HL-60/S4 (cell line): ENCODE measurements around the gene TP53TG3C.
"Not testable (repeated sequence)": the region's sequence is repeated elsewhere in the genome, so short reads cannot be mapped to it uniquely, and the experiment has no call there.

Experiments used
- in situ Hi-C: fragments of 300-500 bp; cut with MboI; formaldehyde crosslinking; loops from 2 replicates; pipeline ENCODE4 v1.14.3; 2022; ENCODE audit warnings: low sequenced_read_pairs

Gene TP53TG3C, protein sequence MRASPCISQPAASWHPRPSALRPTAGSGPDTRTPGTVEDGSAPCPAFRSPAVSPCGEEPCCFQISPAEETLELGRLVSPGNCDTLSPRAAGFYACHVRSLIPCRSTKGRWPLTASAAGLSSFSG

DNA sequence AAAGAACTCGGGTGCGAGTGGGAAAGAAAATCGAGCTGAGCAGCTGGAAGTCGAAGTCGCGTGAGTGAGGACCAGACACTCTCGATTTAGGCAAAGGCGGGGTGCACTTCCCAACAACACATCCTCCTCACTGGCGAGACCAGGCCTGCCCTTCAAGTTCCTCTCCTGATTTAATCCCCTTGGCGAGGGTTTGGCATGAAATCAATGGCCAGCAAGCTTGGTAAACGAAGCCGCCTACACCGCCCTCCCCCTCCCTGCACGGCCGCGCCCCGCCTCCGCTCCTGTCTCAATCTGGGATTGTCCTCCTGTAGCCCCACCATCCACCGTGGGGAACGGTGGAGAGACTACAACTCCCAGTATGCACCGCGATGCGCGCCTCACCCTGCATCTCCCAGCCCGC is at the start of gene TP53TG3C:
TP53TG3C (plus strand) TSS at position 301 of the 400 bp plus-strand sequence; CDS start at position 369, 68 bp downstream.
- in situ Hi-C loops, result not testable (repeated sequence)
